HG02852 (cell line): Measurements from ENCODE around the gene CTU2.

Source experiments
- ATAC-seq: cut with Tn5 transposase; IDR thresholded peaks from one replicate; pipeline ENCODE4 v1.9.1; 2021; ENCODE audit warnings: mild to moderate bottlenecking, moderate library complexity; ENCODE audit not compliant: unreplicated experiment

CTU2 gene

GRCh38 chr16:88741368-88741767 is 35.1 kb downstream of the CTU2 start:
- ATAC-seq: no peak

DNA sequence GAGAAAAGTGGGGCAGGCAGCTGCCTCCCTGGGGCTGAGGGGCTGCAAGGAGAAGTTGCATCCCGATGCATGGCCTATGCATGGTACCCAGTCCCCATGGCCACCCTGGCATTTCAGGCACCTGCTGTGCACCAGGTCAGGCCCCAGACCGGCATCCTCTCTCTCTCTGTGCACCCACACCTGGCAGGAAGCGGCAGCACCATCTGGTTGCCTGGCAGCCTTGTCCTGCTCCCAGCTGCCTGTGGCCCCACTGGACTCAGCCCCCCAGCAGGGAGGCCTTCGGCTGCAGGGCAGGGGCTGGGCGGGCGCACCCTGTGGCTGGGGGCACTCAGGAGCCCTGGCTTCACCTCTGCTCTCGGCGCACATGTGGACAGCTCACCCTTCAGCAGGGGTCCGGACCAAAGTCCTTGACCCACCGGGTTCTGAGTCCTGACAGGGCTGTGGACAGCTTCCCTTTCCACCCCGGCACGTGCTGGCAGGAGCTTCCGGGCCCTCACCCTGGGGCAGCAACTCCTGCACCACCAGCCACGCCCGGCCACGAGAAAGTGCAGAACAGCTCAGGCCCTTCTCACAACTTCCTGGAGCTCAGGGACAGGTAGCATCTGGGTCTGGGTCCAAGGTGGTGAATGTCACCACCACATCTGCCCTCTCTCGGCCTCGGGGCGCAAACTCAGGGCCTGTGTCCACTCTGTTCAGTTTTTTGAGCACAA is 36.7 kb downstream of the CTU2 start:
- ATAC-seq: no peak

DNA sequence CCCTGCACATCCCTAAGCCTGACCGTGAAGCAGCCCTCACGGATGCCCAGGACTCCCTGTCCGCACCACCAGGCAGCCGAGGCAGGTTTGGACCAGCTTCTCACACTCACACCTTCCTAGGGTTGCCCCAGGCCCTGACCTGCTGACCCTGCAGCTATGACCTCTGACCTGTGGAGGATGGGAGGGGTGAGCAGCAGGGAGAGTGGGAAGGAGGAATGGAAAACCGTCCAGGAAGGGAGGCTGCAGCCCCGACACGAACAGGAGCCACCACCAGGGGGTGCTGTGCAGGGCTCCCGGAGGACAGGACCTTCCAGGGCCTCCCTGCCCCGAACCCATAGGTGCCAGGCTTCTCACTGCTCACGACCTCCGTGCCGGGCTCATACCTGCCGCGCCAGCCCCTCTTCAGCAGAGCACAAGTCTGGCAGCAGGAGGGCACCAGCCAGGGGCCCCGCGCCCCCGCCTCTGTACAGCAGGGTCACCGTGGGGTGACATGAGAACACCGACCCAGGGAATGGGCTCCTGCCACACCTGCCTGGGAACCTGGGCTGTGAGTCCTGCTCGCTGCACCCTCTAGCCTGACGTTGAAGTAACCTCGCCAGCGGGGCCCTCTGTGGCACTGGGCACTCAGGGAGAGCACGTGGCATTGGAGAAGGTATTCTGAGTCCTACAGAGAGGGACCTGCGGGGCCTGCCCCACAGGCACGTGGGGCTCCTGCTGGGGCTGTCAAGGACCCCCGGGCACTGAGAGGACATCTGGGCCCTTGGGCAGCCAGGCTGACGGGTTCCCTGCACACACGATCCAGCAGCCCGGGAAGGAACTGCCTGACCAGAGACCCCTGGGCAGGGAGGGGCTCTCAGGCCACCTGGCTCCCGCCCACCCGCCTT is 37.6 kb downstream of the CTU2 start:
- no peak for ATAC-seq

DNA sequence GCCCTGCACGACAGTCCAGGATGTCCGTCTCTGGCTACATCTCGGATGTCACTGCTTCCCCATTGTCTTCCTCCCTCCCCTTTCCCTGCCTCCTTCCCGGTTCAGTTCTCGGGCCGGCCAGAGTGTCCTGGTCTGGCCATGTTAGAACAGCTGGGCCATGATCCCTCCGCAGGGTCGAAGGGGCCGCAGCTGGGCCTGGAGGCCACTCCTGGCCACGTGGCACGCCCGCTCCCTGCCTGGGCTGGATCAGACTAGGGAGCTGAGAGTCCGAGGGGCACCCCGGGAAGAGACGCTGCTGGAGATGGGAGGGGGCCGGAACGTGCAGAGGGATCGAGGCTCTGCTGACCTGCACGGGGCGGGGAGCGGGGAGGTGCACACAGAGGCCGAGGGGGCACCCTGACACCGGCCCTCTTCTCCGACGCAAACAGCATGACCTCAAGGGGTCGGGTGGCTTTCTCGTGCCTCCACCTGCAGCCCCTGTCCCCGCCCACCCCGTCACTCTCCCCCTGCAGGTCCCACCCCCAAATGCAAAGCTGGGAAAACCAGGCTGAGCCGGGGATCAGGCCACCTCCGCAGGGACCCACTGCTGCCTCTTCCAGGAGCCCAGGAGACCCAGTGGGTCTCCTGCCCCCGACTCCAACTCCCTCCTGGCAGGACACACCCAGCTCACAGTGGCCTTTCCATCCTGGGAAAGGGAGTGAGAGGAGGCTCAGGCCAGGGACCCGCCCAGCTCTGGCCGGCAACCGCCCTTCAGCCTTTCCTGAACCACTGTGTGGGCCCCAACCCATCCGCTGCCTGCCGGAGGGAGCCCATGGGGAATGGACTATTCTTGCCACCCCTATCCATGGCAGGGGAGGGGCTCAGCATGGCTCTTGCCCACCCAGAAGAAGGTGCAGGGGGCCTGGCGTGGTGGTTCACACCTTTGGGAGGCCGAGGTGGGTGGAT is 38.5 kb downstream of the CTU2 start:
- no peak for ATAC-seq

DNA sequence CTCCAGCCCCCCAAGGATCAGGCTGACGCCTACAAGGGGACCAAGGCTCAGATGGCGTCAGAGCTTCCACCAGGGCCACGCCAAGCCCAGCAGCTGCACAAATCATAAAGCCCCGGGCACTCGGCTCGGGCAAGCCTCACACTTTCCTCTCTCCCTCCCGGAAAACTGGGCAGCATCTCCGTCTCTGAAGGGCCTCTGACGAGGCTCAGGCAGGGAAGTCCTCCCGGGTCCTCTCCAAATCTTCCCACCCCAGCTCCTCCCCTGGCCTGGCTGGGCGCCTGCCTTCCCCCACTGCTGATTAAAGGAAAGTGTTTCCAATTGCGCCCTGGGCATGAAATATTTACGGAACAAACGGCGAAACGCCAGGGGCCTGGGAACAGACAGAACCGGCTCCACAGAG is 40.2 kb downstream of the CTU2 start:
- ATAC-seq: no peak

- no peak for ATAC-seq
Observed at GRCh38 chr16:88747588-88748301, 41.4 kb downstream of the CTU2 start.

- no peak for ATAC-seq
Observed at GRCh38 chr16:88748364-88748763, 42.1 kb downstream of the CTU2 start.

GRCh38 chr16:88749358-88749757 is 43.1 kb downstream of the CTU2 start:
- ATAC-seq: no peak

DNA sequence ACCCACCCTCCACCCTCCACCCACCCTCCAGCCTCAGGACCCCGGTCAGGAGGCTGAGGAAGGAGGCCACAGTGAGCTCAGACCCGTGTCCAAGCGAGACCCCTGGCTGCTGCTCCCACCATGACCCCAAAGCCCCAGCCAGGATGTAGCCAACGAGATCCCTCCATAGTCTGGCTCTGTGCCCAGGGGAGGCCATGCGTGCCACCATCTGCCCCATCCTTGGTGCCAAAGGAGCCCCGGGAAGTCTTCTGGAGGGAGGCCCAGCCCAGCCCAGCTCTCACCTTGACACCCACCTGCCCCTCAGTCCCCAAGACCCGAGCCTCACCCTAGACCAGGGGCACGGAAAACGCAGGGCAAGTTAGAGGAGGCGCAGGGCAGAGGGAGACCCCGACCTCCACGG is 44.6 kb downstream of the CTU2 start:
- ATAC-seq: no peak

DNA sequence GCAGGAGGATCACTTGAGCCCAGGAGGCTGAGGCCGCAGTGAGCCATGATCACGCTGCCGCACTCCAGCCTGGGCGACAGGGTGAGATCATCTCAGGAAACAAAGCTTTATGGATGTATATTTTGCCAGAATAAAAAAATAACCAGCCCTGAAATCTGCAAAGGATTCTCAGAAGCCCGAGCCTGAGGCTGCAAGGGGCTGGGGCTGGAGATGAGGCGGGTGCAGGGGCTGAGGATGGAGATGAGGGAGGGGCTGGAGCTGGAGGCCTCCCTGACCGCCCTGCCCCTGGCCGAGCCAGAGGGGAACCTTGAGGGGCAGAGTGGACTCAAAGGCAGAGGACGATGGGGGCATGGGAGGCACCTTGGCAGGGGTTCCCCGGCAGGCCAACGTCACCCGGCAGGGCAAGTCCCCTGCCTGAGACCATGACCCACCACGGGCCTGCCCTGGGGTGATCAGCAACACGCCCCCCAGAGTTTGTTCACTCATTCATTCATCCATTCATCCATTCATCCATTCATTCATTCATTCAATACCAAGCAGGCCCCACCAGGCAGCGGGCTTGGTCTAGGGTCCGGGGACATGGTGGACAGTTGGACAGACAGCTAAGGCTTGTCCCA is 46.2 kb downstream of the CTU2 start:
- ATAC-seq: no peak

DNA sequence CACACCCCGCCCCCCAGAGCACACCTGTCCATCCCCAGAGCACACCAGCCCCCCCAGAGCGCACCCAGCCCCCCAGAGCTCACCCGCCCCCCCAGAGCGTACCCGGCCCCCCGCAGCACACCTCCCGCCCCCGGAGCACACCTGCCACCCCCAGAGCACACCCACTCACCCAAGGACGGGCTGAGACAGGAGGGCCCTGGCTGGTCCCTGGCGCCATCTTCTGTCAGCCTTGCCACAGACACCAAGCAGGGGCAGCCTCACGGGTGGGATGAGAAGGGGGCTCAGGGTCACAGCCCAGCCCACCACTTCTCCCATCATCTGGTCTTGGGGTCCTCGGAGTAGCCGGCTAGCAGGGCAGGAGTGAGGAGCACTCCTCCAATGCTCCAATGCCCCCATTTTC is 46.9 kb downstream of the CTU2 start:
- no peak for ATAC-seq

DNA sequence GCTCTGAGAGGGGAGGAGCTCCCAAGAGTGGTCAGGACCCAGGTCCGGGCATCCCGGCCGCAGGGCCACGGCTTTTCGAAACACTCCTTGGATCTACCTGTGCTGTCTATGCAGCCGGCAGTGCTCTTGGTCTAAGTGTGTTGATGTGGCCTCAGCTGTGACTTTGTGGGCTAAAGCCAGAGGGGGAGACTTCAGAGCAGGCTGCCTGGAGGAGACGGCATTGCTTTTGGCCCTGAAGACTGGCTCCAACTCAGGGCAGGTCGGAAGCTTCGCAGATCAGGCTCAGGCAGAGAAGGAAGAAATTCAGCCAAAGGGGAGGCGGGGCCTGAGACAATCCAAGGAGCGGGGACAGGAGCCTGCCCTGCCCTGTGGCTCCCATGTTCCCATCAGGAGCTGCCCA is 47.3 kb downstream of the CTU2 start:
- no peak for ATAC-seq

GRCh38 chr16:88754109-88754911 is 48.0 kb downstream of the CTU2 start:
- no peak for ATAC-seq

- ATAC-seq: no peak
Observed at GRCh38 chr16:88754912-88755744, 48.8 kb downstream of the CTU2 start.

GRCh38 chr16:88755745-88756443 is 49.6 kb downstream of the CTU2 start:
- no peak for ATAC-seq

DNA sequence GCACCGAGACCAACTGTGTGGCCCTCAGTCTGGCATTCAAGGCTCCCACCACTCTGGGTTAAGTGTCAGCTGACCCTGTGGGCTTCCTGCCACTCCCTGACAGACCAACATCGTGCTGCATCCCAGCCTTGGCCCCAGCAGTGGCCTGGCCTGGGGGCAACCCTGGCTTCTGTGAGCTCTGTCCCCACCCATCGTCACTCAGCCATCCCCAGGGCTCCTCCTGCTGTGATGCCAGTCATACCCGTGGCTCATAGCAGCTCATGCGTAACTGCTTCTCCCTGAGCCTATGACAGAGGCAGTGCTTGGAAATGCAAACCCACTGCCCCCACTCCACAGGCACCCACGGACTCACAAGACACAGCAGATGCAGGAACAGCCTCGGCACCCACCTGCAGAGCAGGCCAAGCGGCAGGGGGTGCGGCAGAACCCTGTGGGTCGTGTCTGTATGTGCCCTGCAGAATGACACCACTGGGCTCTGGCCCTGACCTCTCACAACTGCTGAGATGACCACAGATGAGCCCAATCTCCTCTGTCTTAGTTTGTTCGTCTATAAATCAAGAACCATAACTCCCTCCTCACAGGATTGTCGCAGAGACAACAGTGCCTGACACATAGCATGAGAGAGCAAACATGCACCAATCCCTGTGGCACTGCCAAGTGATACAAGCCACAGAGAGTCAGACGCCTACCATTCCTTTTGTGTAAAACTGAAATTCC is 52.1 kb downstream of the CTU2 start:
- no peak for ATAC-seq

DNA sequence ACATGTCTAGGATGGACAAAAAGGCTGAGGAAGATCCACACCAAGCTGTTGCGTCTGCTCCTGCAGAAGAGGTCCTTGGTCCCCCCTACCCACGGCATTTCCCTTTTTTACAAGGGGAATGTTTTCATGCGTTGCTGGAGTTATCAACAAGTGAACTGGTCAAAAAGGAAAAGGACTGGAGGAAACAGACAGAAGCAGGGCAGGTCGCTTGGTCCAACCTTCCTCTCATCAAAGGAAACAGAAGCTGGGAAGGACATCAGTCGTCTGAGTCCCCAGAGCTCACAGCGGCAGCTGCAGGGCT is 52.6 kb downstream of the CTU2 start:
- ATAC-seq: no peak
